Fibroblast of the aortic adventitia (primary cell): ENCODE results near the gene ANO7. TPM values are rescaled to one million over a fixed set of nuclear protein-coding genes. Genes with fewer than 3 reads are reported as not detected.

ENCODE experiments used
- DNase-seq: peaks from one replicate; pipeline ENCODE4 v3.0.0-alpha.2; 2010; ENCODE audit warnings: low read depth
- H3K4me3 ChIP-seq: 2 replicates; pipeline ENCODE4 v1.5.1; 2011; ENCODE audit warnings: low read depth, mild to moderate bottlenecking, control low read depth, low read length, moderate library complexity
- total RNA-seq: library from RNA; depleted of rRNA; stranded (reverse); fragments of >200 nt; gene quantifications from 2 replicates; pipeline ENCODE4 v1.2.3, GENCODE V29; 2012; ENCODE audit warnings: low replicate concordance
- TF ChIP-seq, protein P1 (sequence below): IDR thresholded peaks from 2 replicates; pipeline ENCODE4 v1.5.1; 2011; ENCODE audit warnings: mild to moderate bottlenecking, low read length, control low read depth, inconsistent platforms; ENCODE audit not compliant: insufficient read depth

ANO7 gene
- total RNA-seq, 1 donor: 1.7 TPM

DNA sequence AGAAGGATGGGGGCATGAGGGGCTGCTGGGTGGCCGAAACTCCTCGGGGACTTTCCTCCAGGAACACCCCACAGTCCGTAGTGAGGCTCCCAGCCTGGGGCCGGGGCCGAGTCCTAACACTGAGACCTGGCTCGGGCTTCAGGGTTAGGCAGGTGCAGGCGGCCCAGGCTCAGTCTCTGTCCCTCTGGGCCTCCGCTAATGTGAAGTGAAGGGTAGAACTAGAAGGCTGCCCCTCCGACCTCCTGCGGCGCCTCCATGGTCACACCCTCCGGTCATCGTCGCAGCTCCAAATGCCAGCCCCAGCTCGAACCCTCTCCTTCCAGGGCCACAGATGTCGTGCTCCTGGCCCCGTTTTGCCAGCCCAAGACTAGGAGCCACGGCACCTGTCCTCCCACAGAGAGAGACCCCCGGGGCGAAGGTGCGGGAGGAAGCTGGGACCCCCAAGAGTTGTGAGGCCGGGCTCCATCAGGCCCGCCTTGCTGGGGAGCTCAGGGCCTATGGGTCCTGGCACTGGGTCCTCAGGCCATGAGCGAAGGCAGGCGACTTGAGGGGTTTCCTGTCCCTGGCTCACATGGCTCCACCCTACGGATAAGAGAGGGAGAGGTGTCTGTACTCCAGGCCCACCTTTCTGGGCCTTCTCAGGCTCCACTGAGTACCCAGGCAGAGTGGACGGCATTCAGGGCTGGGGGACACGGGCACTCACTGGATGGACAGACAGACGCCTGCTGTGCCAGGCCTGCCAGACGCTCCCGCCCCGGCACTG is 797 bp downstream of the ANO7 start:
- H3K4me3 ChIP-seq: no peak overlapping the region
- TF ChIP-seq, protein P1, sequence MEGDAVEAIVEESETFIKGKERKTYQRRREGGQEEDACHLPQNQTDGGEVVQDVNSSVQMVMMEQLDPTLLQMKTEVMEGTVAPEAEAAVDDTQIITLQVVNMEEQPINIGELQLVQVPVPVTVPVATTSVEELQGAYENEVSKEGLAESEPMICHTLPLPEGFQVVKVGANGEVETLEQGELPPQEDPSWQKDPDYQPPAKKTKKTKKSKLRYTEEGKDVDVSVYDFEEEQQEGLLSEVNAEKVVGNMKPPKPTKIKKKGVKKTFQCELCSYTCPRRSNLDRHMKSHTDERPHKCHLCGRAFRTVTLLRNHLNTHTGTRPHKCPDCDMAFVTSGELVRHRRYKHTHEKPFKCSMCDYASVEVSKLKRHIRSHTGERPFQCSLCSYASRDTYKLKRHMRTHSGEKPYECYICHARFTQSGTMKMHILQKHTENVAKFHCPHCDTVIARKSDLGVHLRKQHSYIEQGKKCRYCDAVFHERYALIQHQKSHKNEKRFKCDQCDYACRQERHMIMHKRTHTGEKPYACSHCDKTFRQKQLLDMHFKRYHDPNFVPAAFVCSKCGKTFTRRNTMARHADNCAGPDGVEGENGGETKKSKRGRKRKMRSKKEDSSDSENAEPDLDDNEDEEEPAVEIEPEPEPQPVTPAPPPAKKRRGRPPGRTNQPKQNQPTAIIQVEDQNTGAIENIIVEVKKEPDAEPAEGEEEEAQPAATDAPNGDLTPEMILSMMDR: no peak
- DNase-seq: no peak

DNA sequence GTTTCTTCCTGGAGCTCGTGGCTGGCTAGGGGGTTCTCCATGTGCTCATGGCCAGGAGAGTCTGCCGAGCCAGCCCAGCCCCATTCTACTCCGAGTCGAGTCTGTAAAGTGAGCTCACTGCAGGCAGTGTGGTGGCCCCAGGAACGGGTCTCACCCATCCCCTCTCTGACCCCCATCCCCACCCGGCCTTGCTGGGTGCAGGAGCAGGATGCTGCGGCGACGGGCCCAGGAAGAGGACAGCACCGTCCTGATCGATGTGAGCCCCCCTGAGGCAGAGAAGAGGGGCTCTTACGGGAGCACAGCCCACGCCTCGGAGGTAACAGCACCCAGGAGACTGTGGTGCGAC is 1.4 kb downstream of the ANO7 start:
- H3K4me3 ChIP-seq: no peak overlapping the region
- TF ChIP-seq, protein P1: no peak
- DNase-seq: no peak

DNA sequence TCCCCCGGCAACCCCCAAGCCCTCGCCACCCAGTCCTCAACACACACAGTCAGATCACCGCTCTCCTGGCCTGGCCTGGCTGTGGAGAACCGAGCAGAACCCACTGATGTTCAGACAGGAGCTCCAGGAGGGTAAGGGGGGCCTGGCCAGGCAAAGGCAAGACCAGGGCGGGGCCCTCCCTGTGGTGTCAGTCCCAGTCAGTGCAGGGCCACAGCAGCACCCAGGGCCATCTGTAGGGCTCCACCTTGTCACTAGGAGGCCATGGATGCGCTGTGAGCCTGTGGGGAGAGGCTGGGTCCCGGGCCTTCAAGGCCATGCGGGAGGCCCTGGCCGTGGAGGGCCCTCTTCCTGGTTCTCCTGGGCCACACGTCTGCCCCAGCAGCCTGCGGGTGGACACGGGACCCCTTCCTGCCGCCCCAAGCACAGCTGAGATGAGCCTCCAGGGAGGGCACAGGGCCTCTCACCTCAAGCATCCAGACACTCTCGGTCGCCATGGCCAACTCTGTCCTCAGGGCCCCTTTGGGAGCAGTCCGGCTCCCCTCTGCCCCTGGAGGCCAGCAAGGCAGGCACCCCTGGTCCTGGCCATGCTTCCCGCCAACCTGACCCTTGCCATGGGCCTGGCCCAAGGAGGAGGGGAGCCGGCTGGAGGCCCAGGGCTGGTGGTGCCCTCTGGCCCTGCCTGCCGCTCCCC is 2.0 kb downstream of the ANO7 start:
- no peak for DNase-seq
- TF ChIP-seq, protein P1: no peak
- H3K4me3 ChIP-seq: no peak overlapping the region

DNA sequence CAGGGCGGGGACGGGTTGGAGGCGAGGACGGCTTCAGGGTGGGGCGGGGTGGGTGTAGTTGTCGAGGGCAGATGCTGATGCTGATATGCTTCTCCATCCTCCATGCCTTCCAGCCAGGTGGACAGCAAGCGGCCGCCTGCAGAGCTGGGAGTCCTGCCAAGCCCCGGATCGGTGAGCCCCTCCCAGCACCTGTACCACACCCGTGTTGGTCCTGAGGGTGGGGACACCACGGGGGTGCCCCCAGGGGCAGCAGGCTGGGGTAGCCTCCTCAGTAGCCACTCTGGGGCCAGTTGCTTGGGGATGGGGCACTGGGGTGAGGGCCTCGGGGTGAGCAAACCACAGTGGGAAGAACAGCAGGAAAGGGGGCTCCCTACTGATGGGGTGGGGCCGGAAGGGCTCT is 2.6 kb downstream of the ANO7 start:
- H3K4me3 ChIP-seq: no peak overlapping the region
- TF ChIP-seq, protein P1: no peak
- DNase-seq: no peak

DNA sequence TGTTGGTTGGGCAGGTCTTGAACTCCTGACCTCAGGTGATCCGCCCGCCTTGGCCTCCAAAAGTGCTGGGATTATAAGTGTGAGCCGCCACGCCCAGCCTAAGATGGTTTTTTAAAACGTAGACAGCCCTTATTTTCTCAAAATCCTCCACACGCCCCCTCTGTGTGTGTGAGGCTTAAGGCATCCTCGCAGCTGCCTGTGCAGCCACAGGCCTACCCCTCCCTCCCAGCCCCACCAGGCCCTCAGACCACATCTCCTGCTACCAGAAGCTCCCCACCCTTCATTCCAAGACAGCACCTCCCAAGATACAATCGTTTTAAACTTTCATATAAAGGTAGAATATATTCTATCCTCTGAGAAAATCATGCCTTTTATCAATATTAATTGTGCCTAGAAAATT is 4.8 kb downstream of the ANO7 start:
- no peak for DNase-seq
- H3K4me3 ChIP-seq: no peak overlapping the region
- TF ChIP-seq, protein P1: no peak

DNA sequence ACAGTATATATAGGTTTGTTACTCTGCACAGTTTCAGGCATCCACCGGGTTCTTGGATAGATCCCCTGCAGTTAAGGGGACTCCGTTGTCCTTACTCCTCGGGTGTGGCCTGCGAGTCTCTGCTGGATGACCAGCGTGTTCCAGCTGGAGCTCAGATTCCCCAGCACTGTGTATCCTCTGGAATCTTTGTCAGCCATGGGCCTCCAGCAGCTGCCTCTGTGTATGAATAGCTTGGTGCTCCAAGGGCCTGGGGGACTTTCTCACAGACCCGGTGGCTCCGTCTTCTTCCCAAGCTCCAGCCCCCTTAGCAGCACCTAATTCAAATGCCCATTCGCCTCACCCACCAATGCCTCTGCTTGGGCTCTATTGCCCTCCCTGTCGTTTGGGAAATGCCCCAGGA is 6.3 kb downstream of the ANO7 start:
- TF ChIP-seq, protein P1: no peak
- no peak overlapping the region for H3K4me3 ChIP-seq
- no peak for DNase-seq
